HEK293 (cell line): ENCODE data around the gene ARL4A.

ENCODE experiments used
- CTCF ChIA-PET: fragments of 350-600 bp; formaldehyde crosslinking; extraction: SDS; loops from one replicate; lab custom pipeline; 2021; ENCODE audit warnings: antibody characterized with exemption; lab: Yijun Ruan, JAX
- POLR2A ChIA-PET: fragments of 300-600 bp; formaldehyde crosslinking; extraction: SDS; loops from one replicate; lab custom pipeline; 2020; ENCODE audit warnings: antibody characterized with exemption, inconsistent platforms; lab: Yijun Ruan, JAX
- H3K27ac ChIP-seq: fragments of 200-500 bp; sonication (Bioruptor generic); 2 replicates; pipeline ENCODE4 v1.5.1; 2014; ENCODE audit warnings: low read depth, low read length, control low read depth, inconsistent platforms; ENCODE audit errors: extremely low read depth
- H3K36me3 ChIP-seq, 2 experiments: fragments of 200-500 bp in 1 of 2; sonication (Bioruptor generic) in 1 of 2; 1 replicate in 1 of 2; 2 replicates in 1 of 2; pipeline ENCODE4 v1.5.1; 2014 to 2017; ENCODE audit warnings: inconsistent platforms in 2 of 2, low read length in 2 of 2; ENCODE audit not compliant: control insufficient read depth in 2 of 2, insufficient read depth in 1 of 2
- H3K4me1 ChIP-seq: fragments of 200-500 bp; sonication (Bioruptor generic); 2 replicates; pipeline ENCODE4 v1.5.1; 2014; ENCODE audit warnings: mild to moderate bottlenecking, low read length, inconsistent platforms; ENCODE audit not compliant: control insufficient read depth, insufficient read depth
- H3K4me3 ChIP-seq: 2 replicates; pipeline ENCODE4 v1.5.1; 2011; ENCODE audit warnings: low read depth, mild to moderate bottlenecking, control low read depth, low read length, moderate library complexity
- H3K9me3 ChIP-seq: fragments of 200-500 bp; sonication (Bioruptor generic); 2 replicates; pipeline ENCODE4 v1.5.1; 2014; ENCODE audit warnings: low read depth, low read length, inconsistent platforms; ENCODE audit not compliant: control insufficient read depth, insufficient read depth
- OVOL3 ChIP-seq: fragments of 450-650 bp; formaldehyde crosslinking; IDR thresholded peaks from 2 replicates; pipeline ENCODE4 v1.5.1; 2016; ENCODE audit warnings: missing biosample characterization, missing genetic modification characterization
- TSHZ1 ChIP-seq: fragments of 450-650 bp; formaldehyde crosslinking; IDR thresholded peaks from 2 replicates; pipeline ENCODE4 v1.5.1; 2016; ENCODE audit warnings: missing biosample characterization, missing genetic modification characterization, borderline replicate concordance
- ZBTB1 ChIP-seq: fragments of 450-650 bp; formaldehyde crosslinking; IDR thresholded peaks from 2 replicates; pipeline ENCODE4 v1.5.1; 2016; ENCODE audit warnings: missing biosample characterization, missing genetic modification characterization
- ZFP69B ChIP-seq: fragments of 450-650 bp; formaldehyde crosslinking; IDR thresholded peaks from 2 replicates; pipeline ENCODE4 v1.5.1; 2016; ENCODE audit warnings: missing biosample characterization, missing genetic modification characterization
- ZNF10 ChIP-seq: fragments of 450-650 bp; formaldehyde crosslinking; IDR thresholded peaks from 2 replicates; pipeline ENCODE4 v1.5.1; 2017; ENCODE audit warnings: missing biosample characterization, missing genetic modification characterization
- ZNF146 ChIP-seq: fragments of 450-650 bp; formaldehyde crosslinking; IDR thresholded peaks from 2 replicates; pipeline ENCODE4 v1.5.1; 2016; ENCODE audit warnings: missing biosample characterization, missing genetic modification characterization
- ZNF148 ChIP-seq: fragments of 450-650 bp; formaldehyde crosslinking; IDR thresholded peaks from 2 replicates; pipeline ENCODE4 v1.5.0; 2017; ENCODE audit warnings: missing biosample characterization, missing genetic modification characterization, borderline replicate concordance
- ZNF2 ChIP-seq: fragments of 450-650 bp; formaldehyde crosslinking; IDR thresholded peaks from 2 replicates; pipeline ENCODE4 v1.5.1; 2016; ENCODE audit warnings: missing biosample characterization, missing genetic modification characterization
- ZNF202 ChIP-seq: fragments of 450-650 bp; formaldehyde crosslinking; IDR thresholded peaks from 2 replicates; pipeline ENCODE4 v1.5.1; 2016; ENCODE audit warnings: missing biosample characterization, missing genetic modification characterization, borderline replicate concordance
- ZNF223 ChIP-seq: fragments of 450-650 bp; formaldehyde crosslinking; IDR thresholded peaks from 2 replicates; pipeline ENCODE4 v1.5.1; 2016; ENCODE audit warnings: missing biosample characterization, missing genetic modification characterization
- ZNF302 ChIP-seq: fragments of 450-650 bp; formaldehyde crosslinking; IDR thresholded peaks from 2 replicates; pipeline ENCODE4 v1.5.1; 2016; ENCODE audit warnings: missing biosample characterization, missing genetic modification characterization, low read depth
- ZNF398 ChIP-seq: fragments of 450-650 bp; formaldehyde crosslinking; IDR thresholded peaks from 2 replicates; pipeline ENCODE4 v1.5.1; 2017; ENCODE audit warnings: missing biosample characterization, missing genetic modification characterization
- ZNF426 ChIP-seq: fragments of 450-650 bp; formaldehyde crosslinking; IDR thresholded peaks from 2 replicates; pipeline ENCODE4 v1.5.1; 2017; ENCODE audit warnings: missing biosample characterization, missing genetic modification characterization, mild to moderate bottlenecking, inconsistent platforms, moderate library complexity
- ZNF510 ChIP-seq: fragments of 450-650 bp; formaldehyde crosslinking; IDR thresholded peaks from 2 replicates; pipeline ENCODE4 v1.5.1; 2018; ENCODE audit warnings: mild to moderate bottlenecking, missing genetic modification characterization, missing biosample characterization; ENCODE audit not compliant: insufficient replicate concordance
- ZNF518A ChIP-seq: fragments of 450-650 bp; formaldehyde crosslinking; conservative IDR thresholded peaks from 2 replicates; pipeline ENCODE4 v1.5.1; 2016; ENCODE audit warnings: low read depth, missing biosample characterization, missing genetic modification characterization
- ZNF529 ChIP-seq: fragments of 450-650 bp; formaldehyde crosslinking; IDR thresholded peaks from 2 replicates; pipeline ENCODE4 v1.5.1; 2017; ENCODE audit warnings: missing genetic modification characterization, missing biosample characterization; ENCODE audit not compliant: insufficient replicate concordance
- ZNF645 ChIP-seq: fragments of 450-650 bp; formaldehyde crosslinking; IDR thresholded peaks from 2 replicates; pipeline ENCODE4; 2016; ENCODE audit warnings: missing biosample characterization, missing genetic modification characterization
- ZNF670 ChIP-seq: fragments of 450-650 bp; formaldehyde crosslinking; IDR thresholded peaks from 2 replicates; pipeline ENCODE4 v1.5.1; 2016; ENCODE audit warnings: missing biosample characterization, missing genetic modification characterization, low read depth

Gene ARL4A

GRCh38 chr7:12708314-12708713, 20.9 kb downstream of the ARL4A start:
- no peak overlapping the region for H3K27ac ChIP-seq
- CTCF ChIA-PET: interaction anchor here (0.7 kb wide), 1 partner anchor 31 kb away, joined by 4 read pairs; no protein-coding TSS in a partner anchor
- no peaks in the 10 kb centered on the region for H3K4me1 ChIP-seq
- H3K36me3 ChIP-seq: no peaks in the 10 kb centered on the region
- H3K4me3 ChIP-seq: no peak overlapping the region
- TF ChIP-seq ZNF302 (tag by site-specific recombination) (no peak), ZNF223 (no peak), ZNF398 (tag by site-specific recombination) (no peak), ZBTB1 (no peak), ZNF510 (tag by site-specific recombination) (no peak), ZNF645 (tag by site-specific recombination) (no peak), ZNF518A (no peak), ZNF146 (tag by site-specific recombination) (no peak), OVOL3 (tag by site-specific recombination) (no peak), ZNF10 (tag by site-specific recombination) (no peak), ZFP69B (tag by site-specific recombination) (no peak), TSHZ1 (tag by site-specific recombination) (no peak), ZNF2 (no peak), ZNF529 (no peak), ZNF670 (tag by site-specific recombination) (no peak), ZNF202 (tag by site-specific recombination) (no peak), ZNF148 (no peak), ZNF426 (no peak)
- TF ChIP-seq, all 188 proteins: peak for 0
- H3K9me3 ChIP-seq: no peaks in the 10 kb centered on the region
- POLR2A ChIA-PET: no interaction called here
